ENCODE data around the gene GPATCH4.

Gene GPATCH4

DNA sequence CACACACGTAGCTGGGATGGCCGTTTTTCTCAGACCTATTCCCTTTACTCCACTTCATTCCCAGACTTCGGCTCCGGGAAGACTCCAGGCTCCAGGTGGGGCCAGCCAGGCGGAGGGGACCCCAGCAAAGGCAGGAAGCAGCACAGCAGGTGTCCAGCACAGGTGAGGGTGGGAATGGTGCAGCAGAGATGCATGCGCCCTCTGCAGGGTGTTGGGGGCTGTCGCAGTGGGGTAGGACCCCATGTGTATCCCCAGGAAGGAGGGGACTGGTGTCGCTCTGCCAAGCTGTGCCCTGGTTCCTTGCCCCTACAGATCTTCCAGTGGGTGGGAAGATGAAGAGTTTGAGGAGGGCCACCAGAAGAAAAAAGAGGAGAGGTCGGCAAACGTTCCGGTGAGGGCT, 16.5 kb downstream of the GPATCH4 start:
- Histone ChIP-seq H3K4me3 (ENCODE audit: insufficient read length, low read depth) (no peak overlapping the region), H3K9me3 (ENCODE audit: insufficient read depth, low read length) (no peaks in the 10 kb centered on the region), H3K9ac (ENCODE audit: insufficient read length, low read depth) (no peak overlapping the region), H3K36me3 (ENCODE audit: insufficient read depth, insufficient read length, low read length) (no peaks in the 10 kb centered on the region), H3K27me3 (ENCODE audit: insufficient read depth, insufficient read length) (no peaks in the 10 kb centered on the region), H3K4me1 (ENCODE audit: insufficient read depth, insufficient read length) (no peaks in the 10 kb centered on the region)
- TF ChIP-seq SUZ12 (IDR thresholded peaks at IDR 0.05; ENCODE audit: extremely low read depth, insufficient read depth, insufficient read length) (no peak), ZNF274 (IDR thresholded peaks at IDR 0.05; ENCODE audit: low read depth, low read length) (no peak), YY1 (IDR thresholded peaks at IDR 0.05; ENCODE audit: insufficient read depth, insufficient read length) (no peak)
- DNase-seq (ENCODE audit: low read depth, low spot score), result no peak

DNA sequence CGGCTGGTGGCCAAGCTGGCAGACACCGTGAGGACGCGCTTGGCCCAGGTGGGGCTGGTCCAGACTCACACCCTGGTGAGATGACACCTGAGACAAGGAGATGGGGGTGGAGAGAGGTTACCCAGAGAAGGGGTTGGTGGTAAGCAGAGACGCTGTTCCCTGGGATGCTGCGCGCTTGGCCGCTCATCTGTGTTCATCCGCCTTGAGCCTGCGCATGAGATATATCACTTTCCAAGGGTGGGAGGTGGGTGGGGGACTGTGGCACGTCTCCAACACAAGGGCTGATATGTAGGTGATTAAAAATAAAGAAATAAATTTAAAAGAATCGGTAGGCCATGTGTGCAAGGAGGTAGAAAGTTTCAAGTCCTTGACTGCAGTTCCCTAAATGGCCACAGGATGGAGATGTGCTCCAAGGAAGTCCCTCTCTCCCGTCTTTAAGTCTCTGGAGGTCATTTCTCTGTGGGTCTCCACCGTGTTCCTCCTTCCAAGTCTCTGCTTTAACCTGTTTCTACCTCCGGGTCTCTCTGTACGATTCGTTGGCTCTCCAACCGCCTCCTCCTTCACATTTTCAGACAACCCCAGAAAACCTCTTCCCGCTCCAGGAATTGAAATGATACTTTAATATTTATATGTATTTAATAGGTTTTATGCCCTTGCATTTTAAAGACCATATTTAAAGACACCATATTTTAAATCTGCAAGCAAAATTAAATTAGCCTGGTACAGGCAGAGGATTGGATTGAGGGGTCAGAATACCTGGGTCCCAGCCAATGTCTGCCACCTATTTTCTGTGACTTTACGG, 17.3 kb downstream of the GPATCH4 start:
- no peaks in the 10 kb centered on the region for H3K36me3 ChIP-seq (ENCODE audit: insufficient read depth, insufficient read length, low read length)
- TF ChIP-seq SUZ12 (IDR thresholded peaks at IDR 0.05; ENCODE audit: extremely low read depth, insufficient read depth, insufficient read length), result no peak
- no peak for TF ChIP-seq ZNF274 (IDR thresholded peaks at IDR 0.05; ENCODE audit: low read depth, low read length)
- TF ChIP-seq YY1 (IDR thresholded peaks at IDR 0.05; ENCODE audit: insufficient read depth, insufficient read length), result no peak
- no peak overlapping the region for H3K4me3 ChIP-seq (ENCODE audit: insufficient read length, low read depth)
- H3K27me3 ChIP-seq (ENCODE audit: insufficient read depth, insufficient read length), result no peaks in the 10 kb centered on the region
- no peaks in the 10 kb centered on the region for H3K9me3 ChIP-seq (ENCODE audit: insufficient read depth, low read length)
- peak; percentile 92 for DNase-seq (ENCODE audit: low read depth, low spot score)
- H3K4me1 ChIP-seq (ENCODE audit: insufficient read depth, insufficient read length), result no peaks in the 10 kb centered on the region
- no peak overlapping the region for H3K9ac ChIP-seq (ENCODE audit: insufficient read length, low read depth)

DNA sequence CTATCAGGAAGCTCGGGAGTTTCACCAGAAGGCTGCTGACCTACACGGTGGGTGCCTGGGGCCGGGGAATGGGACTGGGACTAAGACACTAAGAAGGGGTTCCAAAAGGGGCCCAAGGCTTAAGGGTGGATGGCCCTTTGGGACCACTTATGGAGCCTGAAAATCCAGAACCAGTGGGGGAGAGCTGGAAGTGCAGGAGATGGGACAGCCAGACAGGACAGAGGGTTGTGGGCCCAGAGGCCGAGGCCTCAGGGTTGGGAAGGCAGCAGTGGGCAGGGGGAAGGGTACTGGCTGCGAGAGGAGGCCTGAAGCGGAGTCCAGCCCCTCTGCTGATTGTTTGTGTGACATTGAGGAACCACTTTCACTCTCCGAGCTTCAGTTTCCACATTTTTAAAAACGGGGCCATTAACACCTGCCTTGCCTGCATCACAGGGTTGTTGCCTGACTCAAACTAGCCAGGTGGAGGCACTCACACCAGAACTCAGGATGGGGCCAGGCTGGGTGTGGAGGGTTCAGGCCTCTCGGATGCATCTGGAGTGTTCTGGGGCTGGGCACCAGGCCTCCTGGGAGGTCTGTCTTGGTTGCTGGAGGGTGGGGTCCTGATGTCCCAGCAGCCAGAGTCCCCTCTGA, 18.8 kb downstream of the GPATCH4 start:
- H3K36me3 ChIP-seq (ENCODE audit: insufficient read depth, insufficient read length, low read length), result no peaks in the 10 kb centered on the region
- DNase-seq (ENCODE audit: low read depth, low spot score), result no peak
- no peak overlapping the region for H3K4me3 ChIP-seq (ENCODE audit: insufficient read length, low read depth)
- no peaks in the 10 kb centered on the region for H3K9me3 ChIP-seq (ENCODE audit: insufficient read depth, low read length)
- TF ChIP-seq ZNF274 (IDR thresholded peaks at IDR 0.05; ENCODE audit: low read depth, low read length) (no peak), YY1 (IDR thresholded peaks at IDR 0.05; ENCODE audit: insufficient read depth, insufficient read length) (no peak), SUZ12 (IDR thresholded peaks at IDR 0.05; ENCODE audit: extremely low read depth, insufficient read depth, insufficient read length) (no peak)
- H3K4me1 ChIP-seq (ENCODE audit: insufficient read depth, insufficient read length), result no peaks in the 10 kb centered on the region
- no peaks in the 10 kb centered on the region for H3K27me3 ChIP-seq (ENCODE audit: insufficient read depth, insufficient read length)
- no peak overlapping the region for H3K9ac ChIP-seq (ENCODE audit: insufficient read length, low read depth)

DNA sequence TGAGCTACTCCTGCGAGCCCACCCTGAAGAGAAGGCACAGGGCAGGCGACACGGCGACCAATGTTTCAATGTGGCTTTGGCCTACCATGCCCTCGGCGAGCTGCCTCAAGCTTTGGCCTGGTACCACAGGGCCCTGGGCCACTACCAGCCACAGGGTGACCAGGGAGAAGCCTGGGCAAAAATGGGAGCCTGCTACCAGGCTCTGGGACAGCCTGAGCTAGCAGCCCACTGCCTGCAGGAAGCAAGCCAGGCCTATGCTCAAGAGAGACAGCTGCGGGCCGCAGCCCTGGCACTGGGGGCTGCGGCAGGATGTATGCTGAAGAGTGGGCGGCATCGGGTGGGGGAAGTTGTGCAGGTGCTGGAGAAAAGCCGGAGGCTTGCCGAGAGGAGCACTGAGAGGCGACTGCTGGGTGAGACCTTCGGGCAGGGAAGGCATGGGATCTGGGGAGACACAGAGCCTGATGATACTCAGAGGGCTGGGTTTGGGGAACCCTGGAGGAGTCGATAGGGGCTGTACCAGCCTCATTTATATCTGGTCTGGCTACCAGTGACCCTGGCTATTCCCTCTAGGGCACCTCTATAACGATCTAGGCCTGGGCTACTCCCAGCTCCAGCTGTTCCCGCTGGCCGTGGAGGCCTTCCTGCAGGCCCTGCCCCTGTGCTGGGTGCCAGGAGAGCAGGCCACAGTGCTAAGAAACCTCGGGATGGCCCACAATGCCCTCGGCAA, 19.5 kb downstream of the GPATCH4 start:
- Histone ChIP-seq H3K27me3 (ENCODE audit: insufficient read depth, insufficient read length) (no peaks in the 10 kb centered on the region), H3K4me3 (ENCODE audit: insufficient read length, low read depth) (no peak overlapping the region), H3K4me1 (ENCODE audit: insufficient read depth, insufficient read length) (no peaks in the 10 kb centered on the region), H3K9ac (ENCODE audit: insufficient read length, low read depth) (peak overlapping the region; percentile 18), H3K9me3 (ENCODE audit: insufficient read depth, low read length) (no peaks in the 10 kb centered on the region), H3K36me3 (ENCODE audit: insufficient read depth, insufficient read length, low read length) (no peaks in the 10 kb centered on the region)
- no peak for DNase-seq (ENCODE audit: low read depth, low spot score)
- TF ChIP-seq YY1 (IDR thresholded peaks at IDR 0.05; ENCODE audit: insufficient read depth, insufficient read length) (no peak), ZNF274 (IDR thresholded peaks at IDR 0.05; ENCODE audit: low read depth, low read length) (no peak), SUZ12 (IDR thresholded peaks at IDR 0.05; ENCODE audit: extremely low read depth, insufficient read depth, insufficient read length) (no peak)

DNA sequence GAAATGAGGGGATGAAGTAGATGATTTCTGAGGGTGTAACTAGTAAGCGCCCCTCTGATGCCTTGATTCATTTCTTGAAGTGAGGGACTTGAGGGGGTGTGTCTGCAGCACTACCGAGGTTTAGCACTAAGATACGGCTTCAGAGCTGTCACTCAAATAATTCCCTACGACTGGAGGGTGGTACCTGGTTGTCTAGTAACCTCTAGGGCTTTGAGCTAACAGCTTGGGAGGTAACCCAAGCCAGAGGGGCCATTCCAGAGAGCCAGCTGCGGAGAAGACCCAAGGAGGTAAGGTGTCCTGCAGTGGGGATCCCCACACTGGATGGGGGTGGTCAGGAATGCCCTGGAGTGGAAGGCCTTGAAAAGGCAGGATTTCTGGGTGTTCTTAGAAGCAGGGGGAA, 21.8 kb downstream of the GPATCH4 start, which contains the start of gene TTC24:
TSS of gene TTC24 (plus strand) at position 252 of the 400 bp plus-strand sequence. CDS start 1,642 bp downstream, outside the sequence.
- Histone ChIP-seq H3K36me3 (ENCODE audit: insufficient read depth, insufficient read length, low read length) (no peaks in the 10 kb centered on the region), H3K4me3 (ENCODE audit: insufficient read length, low read depth) (no peak within 1 kb of the TSS), H3K9ac (ENCODE audit: insufficient read length, low read depth) (no peak within 1 kb of the TSS), H3K9me3 (ENCODE audit: insufficient read depth, low read length) (no peaks in the 10 kb centered on the region), H3K27me3 (ENCODE audit: insufficient read depth, insufficient read length) (no peaks in the 10 kb centered on the region), H3K4me1 (ENCODE audit: insufficient read depth, insufficient read length) (no peaks in the 10 kb centered on the region)
- TF ChIP-seq ZNF274 (IDR thresholded peaks at IDR 0.05; ENCODE audit: low read depth, low read length) (no peak), YY1 (IDR thresholded peaks at IDR 0.05; ENCODE audit: insufficient read depth, insufficient read length) (no peak), SUZ12 (IDR thresholded peaks at IDR 0.05; ENCODE audit: extremely low read depth, insufficient read depth, insufficient read length) (no peak)
- no peak for DNase-seq (ENCODE audit: low read depth, low spot score)

DNA sequence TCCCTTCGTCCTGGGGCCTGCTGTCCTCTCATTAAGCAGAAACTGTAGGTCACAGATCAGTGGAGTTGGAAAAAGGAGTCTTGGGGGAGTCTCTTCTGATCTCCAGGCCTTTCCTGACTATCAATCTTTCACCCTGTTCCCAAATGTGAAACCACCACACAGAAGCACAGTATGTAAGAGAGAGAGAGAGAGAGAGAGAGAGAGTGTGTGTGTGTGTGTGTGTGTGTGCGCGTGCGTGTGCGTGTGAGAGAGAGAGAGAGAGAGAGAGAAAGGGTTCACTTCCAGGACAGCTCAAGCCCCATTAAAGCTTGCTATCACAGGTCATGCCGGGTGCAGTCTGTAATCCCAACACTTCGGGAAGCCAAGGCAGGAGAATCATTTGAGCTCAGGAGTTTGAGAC, 23.2 kb downstream of the GPATCH4 start:
- Histone ChIP-seq H3K4me3 (ENCODE audit: insufficient read length, low read depth) (no peak overlapping the region), H3K4me1 (ENCODE audit: insufficient read depth, insufficient read length) (no peaks in the 10 kb centered on the region), H3K9me3 (ENCODE audit: insufficient read depth, low read length) (no peaks in the 10 kb centered on the region), H3K9ac (ENCODE audit: insufficient read length, low read depth) (no peak overlapping the region), H3K27me3 (ENCODE audit: insufficient read depth, insufficient read length) (peaks cover 2% of the 10 kb centered on the region), H3K36me3 (ENCODE audit: insufficient read depth, insufficient read length, low read length) (no peaks in the 10 kb centered on the region)
- TF ChIP-seq ZNF274 (IDR thresholded peaks at IDR 0.05; ENCODE audit: low read depth, low read length), result no peak
- TF ChIP-seq SUZ12 (IDR thresholded peaks at IDR 0.05; ENCODE audit: extremely low read depth, insufficient read depth, insufficient read length), result no peak
- DNase-seq (ENCODE audit: low read depth, low spot score), result no peak

DNA sequence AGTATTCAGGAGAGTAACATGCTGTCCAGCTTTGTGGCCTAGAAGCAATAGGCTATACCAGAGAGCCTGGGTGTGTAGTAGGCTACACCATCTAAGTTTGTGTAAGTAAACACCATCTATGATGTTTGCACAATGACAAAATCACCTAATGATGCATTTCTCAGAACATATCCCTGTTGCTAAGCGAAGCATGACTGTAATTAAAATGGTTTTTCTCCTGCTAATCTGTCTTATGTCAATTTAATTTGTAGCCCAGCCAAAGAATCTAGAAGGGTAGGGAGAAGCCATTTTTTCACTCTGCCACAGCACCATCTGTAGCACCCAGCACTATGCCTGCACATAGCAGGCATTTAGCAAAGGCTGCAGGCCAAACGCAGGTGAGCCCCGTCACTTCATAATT, 23.7 kb downstream of the GPATCH4 start:
- peaks cover 7% of the 10 kb centered on the region for H3K27me3 ChIP-seq (ENCODE audit: insufficient read depth, insufficient read length)
- H3K9ac ChIP-seq (ENCODE audit: insufficient read length, low read depth), result no peak overlapping the region
- H3K4me1 ChIP-seq (ENCODE audit: insufficient read depth, insufficient read length), result no peaks in the 10 kb centered on the region
- no peaks in the 10 kb centered on the region for H3K36me3 ChIP-seq (ENCODE audit: insufficient read depth, insufficient read length, low read length)
- DNase-seq (ENCODE audit: low read depth, low spot score), result no peak
- no peaks in the 10 kb centered on the region for H3K9me3 ChIP-seq (ENCODE audit: insufficient read depth, low read length)
- TF ChIP-seq SUZ12 (IDR thresholded peaks at IDR 0.05; ENCODE audit: extremely low read depth, insufficient read depth, insufficient read length) (no peak), ZNF274 (IDR thresholded peaks at IDR 0.05; ENCODE audit: low read depth, low read length) (no peak), YY1 (IDR thresholded peaks at IDR 0.05; ENCODE audit: insufficient read depth, insufficient read length) (no peak)
- no peak overlapping the region for H3K4me3 ChIP-seq (ENCODE audit: insufficient read length, low read depth)
